HEK293 (cell line): ENCODE data around the gene ROPN1L.

Source experiments
- SETDB1 ChIP-seq: IDR thresholded peaks from one replicate; pipeline ENCODE4 v1.6.1; 2017; ENCODE audit warnings: mild to moderate bottlenecking, low read length, moderate library complexity, mixed read lengths; ENCODE audit not compliant: insufficient read length
- YY1 ChIP-seq: fragments of 450-650 bp; formaldehyde crosslinking; IDR thresholded peaks from 2 replicates; pipeline ENCODE4 v1.5.1; 2018; ENCODE audit warnings: missing biosample characterization, missing genetic modification characterization
- ZBTB7A ChIP-seq: fragments of 450-650 bp; formaldehyde crosslinking; IDR thresholded peaks from 2 replicates; pipeline ENCODE4 v1.5.1; 2016; ENCODE audit warnings: low read depth, missing biosample characterization, missing genetic modification characterization
- ZEB2 ChIP-seq: fragments of 450-650 bp; formaldehyde crosslinking; IDR thresholded peaks from 2 replicates; pipeline ENCODE4 v1.5.1; 2016; ENCODE audit warnings: missing biosample characterization, missing genetic modification characterization
- ZNF157 ChIP-seq: fragments of 450-650 bp; formaldehyde crosslinking; IDR thresholded peaks from 2 replicates; pipeline ENCODE4 v1.5.1; 2016; ENCODE audit warnings: missing biosample characterization, missing genetic modification characterization
- ZNF274 ChIP-seq, 2 experiments: fragments of 200-500 bp in 1 of 2; fragments of 450-650 bp in 1 of 2; sonication (Bioruptor generic) in 1 of 2; formaldehyde crosslinking in 1 of 2; IDR thresholded peaks; 2 replicates each; pipeline versions ENCODE4 v1.5.1 to v1.6.1; 2014 to 2016; ENCODE audit warnings: borderline replicate concordance in 1 of 2, inconsistent platforms in 1 of 2, low read length in 1 of 2, missing biosample characterization in 1 of 2, missing genetic modification characterization in 1 of 2
- ZNF302 ChIP-seq: fragments of 450-650 bp; formaldehyde crosslinking; IDR thresholded peaks from 2 replicates; pipeline ENCODE4 v1.5.1; 2016; ENCODE audit warnings: missing biosample characterization, missing genetic modification characterization, low read depth
- ZSCAN16 ChIP-seq: fragments of 450-650 bp; formaldehyde crosslinking; IDR thresholded peaks from 2 replicates; pipeline ENCODE4 v1.5.1; 2016; ENCODE audit warnings: missing biosample characterization, missing genetic modification characterization
- ZSCAN30 ChIP-seq: fragments of 450-650 bp; IDR thresholded peaks from 2 replicates; pipeline ENCODE4 v1.5.1; 2018; ENCODE audit warnings: missing biosample characterization, mild to moderate bottlenecking, missing genetic modification characterization, moderate library complexity
- TF ChIP-seq, protein P1 (sequence below): fragments of 450-650 bp; formaldehyde crosslinking; IDR thresholded peaks from 2 replicates; pipeline ENCODE4 v1.5.1; 2016; ENCODE audit warnings: missing biosample characterization, missing genetic modification characterization
- TF ChIP-seq, protein P2 (sequence below): fragments of 450-650 bp; formaldehyde crosslinking; IDR thresholded peaks from 2 replicates; pipeline ENCODE4 v1.5.1; 2016; ENCODE audit warnings: missing biosample characterization, missing genetic modification characterization
- TF ChIP-seq, protein P3 (sequence below): fragments of 450-650 bp; formaldehyde crosslinking; IDR thresholded peaks from 2 replicates; pipeline ENCODE4 v1.5.1; 2016; ENCODE audit warnings: missing biosample characterization, missing genetic modification characterization
- TF ChIP-seq, protein P4 (sequence below): fragments of 450-650 bp; formaldehyde crosslinking; IDR thresholded peaks from 2 replicates; pipeline ENCODE4 v1.5.1; 2016; ENCODE audit warnings: missing biosample characterization, missing genetic modification characterization, low read depth
- TF ChIP-seq, protein P5 (sequence below): fragments of 450-650 bp; IDR thresholded peaks from 2 replicates; pipeline ENCODE4 v1.5.1; 2018; ENCODE audit warnings: missing biosample characterization, mild to moderate bottlenecking, missing genetic modification characterization

GRCh38 chr5:10454591-10455276 lies 13.1 kb downstream of the ROPN1L start:
- TF ChIP-seq, protein P1, sequence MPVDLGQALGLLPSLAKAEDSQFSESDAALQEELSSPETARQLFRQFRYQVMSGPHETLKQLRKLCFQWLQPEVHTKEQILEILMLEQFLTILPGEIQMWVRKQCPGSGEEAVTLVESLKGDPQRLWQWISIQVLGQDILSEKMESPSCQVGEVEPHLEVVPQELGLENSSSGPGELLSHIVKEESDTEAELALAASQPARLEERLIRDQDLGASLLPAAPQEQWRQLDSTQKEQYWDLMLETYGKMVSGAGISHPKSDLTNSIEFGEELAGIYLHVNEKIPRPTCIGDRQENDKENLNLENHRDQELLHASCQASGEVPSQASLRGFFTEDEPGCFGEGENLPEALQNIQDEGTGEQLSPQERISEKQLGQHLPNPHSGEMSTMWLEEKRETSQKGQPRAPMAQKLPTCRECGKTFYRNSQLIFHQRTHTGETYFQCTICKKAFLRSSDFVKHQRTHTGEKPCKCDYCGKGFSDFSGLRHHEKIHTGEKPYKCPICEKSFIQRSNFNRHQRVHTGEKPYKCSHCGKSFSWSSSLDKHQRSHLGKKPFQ (tag by site-specific recombination): no peak
- TF ChIP-seq, protein P2, sequence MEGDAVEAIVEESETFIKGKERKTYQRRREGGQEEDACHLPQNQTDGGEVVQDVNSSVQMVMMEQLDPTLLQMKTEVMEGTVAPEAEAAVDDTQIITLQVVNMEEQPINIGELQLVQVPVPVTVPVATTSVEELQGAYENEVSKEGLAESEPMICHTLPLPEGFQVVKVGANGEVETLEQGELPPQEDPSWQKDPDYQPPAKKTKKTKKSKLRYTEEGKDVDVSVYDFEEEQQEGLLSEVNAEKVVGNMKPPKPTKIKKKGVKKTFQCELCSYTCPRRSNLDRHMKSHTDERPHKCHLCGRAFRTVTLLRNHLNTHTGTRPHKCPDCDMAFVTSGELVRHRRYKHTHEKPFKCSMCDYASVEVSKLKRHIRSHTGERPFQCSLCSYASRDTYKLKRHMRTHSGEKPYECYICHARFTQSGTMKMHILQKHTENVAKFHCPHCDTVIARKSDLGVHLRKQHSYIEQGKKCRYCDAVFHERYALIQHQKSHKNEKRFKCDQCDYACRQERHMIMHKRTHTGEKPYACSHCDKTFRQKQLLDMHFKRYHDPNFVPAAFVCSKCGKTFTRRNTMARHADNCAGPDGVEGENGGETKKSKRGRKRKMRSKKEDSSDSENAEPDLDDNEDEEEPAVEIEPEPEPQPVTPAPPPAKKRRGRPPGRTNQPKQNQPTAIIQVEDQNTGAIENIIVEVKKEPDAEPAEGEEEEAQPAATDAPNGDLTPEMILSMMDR (tag by site-specific recombination): no peak
- TF ChIP-seq, protein P3, sequence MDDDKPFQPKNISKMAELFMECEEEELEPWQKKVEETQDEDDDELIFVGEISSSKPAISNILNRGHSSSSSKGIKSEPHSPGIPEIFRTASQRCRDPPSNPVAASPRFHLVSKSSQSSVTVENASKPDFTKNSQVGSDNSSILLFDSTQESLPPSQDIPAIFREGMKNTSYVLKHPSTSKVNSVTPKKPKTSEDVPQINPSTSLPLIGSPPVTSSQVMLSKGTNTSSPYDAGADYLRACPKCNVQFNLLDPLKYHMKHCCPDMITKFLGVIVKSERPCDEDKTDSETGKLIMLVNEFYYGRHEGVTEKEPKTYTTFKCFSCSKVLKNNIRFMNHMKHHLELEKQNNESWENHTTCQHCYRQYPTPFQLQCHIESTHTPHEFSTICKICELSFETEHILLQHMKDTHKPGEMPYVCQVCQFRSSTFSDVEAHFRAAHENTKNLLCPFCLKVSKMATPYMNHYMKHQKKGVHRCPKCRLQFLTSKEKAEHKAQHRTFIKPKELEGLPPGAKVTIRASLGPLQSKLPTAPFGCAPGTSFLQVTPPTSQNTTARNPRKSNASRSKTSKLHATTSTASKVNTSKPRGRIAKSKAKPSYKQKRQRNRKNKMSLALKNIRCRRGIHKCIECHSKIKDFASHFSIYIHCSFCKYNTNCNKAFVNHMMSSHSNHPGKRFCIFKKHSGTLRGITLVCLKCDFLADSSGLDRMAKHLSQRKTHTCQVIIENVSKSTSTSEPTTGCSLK (tag by site-specific recombination): no peak
- no peak for TF ChIP-seq ZSCAN16 (tag by site-specific recombination)
- TF ChIP-seq ZEB2: no peak
- TF ChIP-seq YY1 (tag by site-specific recombination): no peak
- no peak for TF ChIP-seq ZNF157 (tag by site-specific recombination)
- TF ChIP-seq, protein P4, sequence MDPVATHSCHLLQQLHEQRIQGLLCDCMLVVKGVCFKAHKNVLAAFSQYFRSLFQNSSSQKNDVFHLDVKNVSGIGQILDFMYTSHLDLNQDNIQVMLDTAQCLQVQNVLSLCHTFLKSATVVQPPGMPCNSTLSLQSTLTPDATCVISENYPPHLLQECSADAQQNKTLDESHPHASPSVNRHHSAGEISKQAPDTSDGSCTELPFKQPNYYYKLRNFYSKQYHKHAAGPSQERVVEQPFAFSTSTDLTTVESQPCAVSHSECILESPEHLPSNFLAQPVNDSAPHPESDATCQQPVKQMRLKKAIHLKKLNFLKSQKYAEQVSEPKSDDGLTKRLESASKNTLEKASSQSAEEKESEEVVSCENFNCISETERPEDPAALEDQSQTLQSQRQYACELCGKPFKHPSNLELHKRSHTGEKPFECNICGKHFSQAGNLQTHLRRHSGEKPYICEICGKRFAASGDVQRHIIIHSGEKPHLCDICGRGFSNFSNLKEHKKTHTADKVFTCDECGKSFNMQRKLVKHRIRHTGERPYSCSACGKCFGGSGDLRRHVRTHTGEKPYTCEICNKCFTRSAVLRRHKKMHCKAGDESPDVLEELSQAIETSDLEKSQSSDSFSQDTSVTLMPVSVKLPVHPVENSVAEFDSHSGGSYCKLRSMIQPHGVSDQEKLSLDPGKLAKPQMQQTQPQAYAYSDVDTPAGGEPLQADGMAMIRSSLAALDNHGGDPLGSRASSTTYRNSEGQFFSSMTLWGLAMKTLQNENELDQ (tag by site-specific recombination): no peak
- TF ChIP-seq, protein P5, sequence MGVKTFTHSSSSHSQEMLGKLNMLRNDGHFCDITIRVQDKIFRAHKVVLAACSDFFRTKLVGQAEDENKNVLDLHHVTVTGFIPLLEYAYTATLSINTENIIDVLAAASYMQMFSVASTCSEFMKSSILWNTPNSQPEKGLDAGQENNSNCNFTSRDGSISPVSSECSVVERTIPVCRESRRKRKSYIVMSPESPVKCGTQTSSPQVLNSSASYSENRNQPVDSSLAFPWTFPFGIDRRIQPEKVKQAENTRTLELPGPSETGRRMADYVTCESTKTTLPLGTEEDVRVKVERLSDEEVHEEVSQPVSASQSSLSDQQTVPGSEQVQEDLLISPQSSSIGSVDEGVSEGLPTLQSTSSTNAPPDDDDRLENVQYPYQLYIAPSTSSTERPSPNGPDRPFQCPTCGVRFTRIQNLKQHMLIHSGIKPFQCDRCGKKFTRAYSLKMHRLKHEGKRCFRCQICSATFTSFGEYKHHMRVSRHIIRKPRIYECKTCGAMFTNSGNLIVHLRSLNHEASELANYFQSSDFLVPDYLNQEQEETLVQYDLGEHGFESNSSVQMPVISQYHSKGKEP: no peak
- TF ChIP-seq ZSCAN30 (tag by site-specific recombination): no peak
- no peak for TF ChIP-seq ZBTB7A (tag by site-specific recombination)
- no peak for TF ChIP-seq SETDB1
- TF ChIP-seq ZNF274 (IDR thresholded peaks at IDR 0.05; ENCODE audit: low read length): no peak
- no peak for TF ChIP-seq ZNF274 (tag by site-specific recombination; IDR thresholded peaks at IDR 0.05; ENCODE audit: borderline replicate concordance)
- TF ChIP-seq ZNF302: no peak
